Measurements from ENCODE around the gene ARHGEF2. TPM values are rescaled to one million over a fixed set of nuclear protein-coding genes. Genes with fewer than 3 reads are reported as not detected.

ARHGEF2 gene
- total and polyA plus RNA-seq, 2 donors (not counting 1 experiment from before 2014, with no cell fraction given) = 241 to 245 TPM

DNA sequence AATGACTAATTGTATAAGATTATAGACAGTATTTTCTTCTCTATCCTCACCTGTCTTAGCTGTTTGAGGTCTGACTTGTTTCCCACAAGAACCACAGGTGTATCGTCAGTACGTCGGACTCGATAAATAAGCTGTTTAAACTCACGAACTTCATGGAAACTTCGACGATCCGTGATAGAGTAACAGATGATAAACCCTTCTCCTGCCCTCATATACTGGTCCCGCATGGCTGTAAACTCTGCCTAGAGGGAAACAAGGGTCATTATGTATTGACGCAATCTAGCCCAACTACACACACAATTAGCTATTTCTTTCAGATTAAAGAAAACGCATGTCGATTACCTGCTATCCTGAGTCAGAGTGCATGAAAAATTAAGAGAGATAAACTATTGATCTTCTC is 74.1 kb downstream of the ARHGEF2 start:
- Mint-ChIP-seq H3K4me3 (no peak overlapping the region), H3K27ac (no peak overlapping the region), H3K4me1 (peaks cover under 1% of the 10 kb centered on the region), H3K9me3 (ENCODE audit: insufficient read depth) (no peaks in the 10 kb centered on the region), H3K27me3 (no peaks in the 10 kb centered on the region)
- Histone ChIP-seq H3K36me3 (replicated peaks in 1 of 2; ENCODE audit: control extremely low read depth in 1 of 2, control insufficient read depth in 1 of 2, extremely low read depth in 1 of 2, insufficient read depth in 2 of 2, low read length in 1 of 2) (peaks cover 4 to 74% of the 10 kb centered on the region in 2 experiments), H4K20me1 (ENCODE audit: control insufficient read depth, insufficient read depth, low read length, poor library complexity, severe bottlenecking) (no peaks in the 10 kb centered on the region), H3K9ac (ENCODE audit: low read length) (no peak overlapping the region), H3K79me2 (ENCODE audit: control insufficient read depth, insufficient read depth, low read length) (peaks cover 7% of the 10 kb centered on the region), H3K27me3 (replicated peaks in 1 of 4; ENCODE audit: control extremely low read depth in 1 of 4, control insufficient read depth in 3 of 4, insufficient read depth in 4 of 4, low read length in 3 of 4) (no peaks in the 10 kb centered on the region), H3K9me3 (ENCODE audit: control extremely low read depth in 1 of 3, control insufficient read depth in 2 of 3, insufficient read depth in 1 of 3, low read length in 2 of 3) (no peaks in the 10 kb centered on the region), H2AFZ (ENCODE audit: insufficient read depth, low read depth, low read length, poor library complexity, severe bottlenecking) (no peak overlapping the region), H3K4me1 (ENCODE audit: control insufficient read depth in 2 of 2, insufficient read depth in 2 of 2, low read length in 2 of 2) (no peaks in the 10 kb centered on the region), H3K4me2 (replicated peaks; ENCODE audit: low read depth, low read length, poor library complexity, severe bottlenecking) (no peak overlapping the region), H3K27ac (ENCODE audit: low read length in 2 of 2) (no peak overlapping the region), H3K4me3 (ENCODE audit: control extremely low read depth in 1 of 5, extremely low read depth in 1 of 5, insufficient read depth in 1 of 5, low read depth in 2 of 5, low read length in 4 of 5) (no peak overlapping the region)
- CTCF ChIA-PET = no interaction called here
- no peak for DNase-seq
- TF ChIP-seq EZH2 (IDR thresholded peaks at IDR 0.05; ENCODE audit: borderline replicate concordance, insufficient read depth, low read depth, low read length, poor library complexity, severe bottlenecking) = no peak
- TF ChIP-seq, protein P1, sequence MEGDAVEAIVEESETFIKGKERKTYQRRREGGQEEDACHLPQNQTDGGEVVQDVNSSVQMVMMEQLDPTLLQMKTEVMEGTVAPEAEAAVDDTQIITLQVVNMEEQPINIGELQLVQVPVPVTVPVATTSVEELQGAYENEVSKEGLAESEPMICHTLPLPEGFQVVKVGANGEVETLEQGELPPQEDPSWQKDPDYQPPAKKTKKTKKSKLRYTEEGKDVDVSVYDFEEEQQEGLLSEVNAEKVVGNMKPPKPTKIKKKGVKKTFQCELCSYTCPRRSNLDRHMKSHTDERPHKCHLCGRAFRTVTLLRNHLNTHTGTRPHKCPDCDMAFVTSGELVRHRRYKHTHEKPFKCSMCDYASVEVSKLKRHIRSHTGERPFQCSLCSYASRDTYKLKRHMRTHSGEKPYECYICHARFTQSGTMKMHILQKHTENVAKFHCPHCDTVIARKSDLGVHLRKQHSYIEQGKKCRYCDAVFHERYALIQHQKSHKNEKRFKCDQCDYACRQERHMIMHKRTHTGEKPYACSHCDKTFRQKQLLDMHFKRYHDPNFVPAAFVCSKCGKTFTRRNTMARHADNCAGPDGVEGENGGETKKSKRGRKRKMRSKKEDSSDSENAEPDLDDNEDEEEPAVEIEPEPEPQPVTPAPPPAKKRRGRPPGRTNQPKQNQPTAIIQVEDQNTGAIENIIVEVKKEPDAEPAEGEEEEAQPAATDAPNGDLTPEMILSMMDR (IDR thresholded peaks at IDR 0.05) = no peak
- no peak for ATAC-seq (ENCODE audit: low read depth)
- WGBS (ENCODE audit: insufficient coverage) = 100% methylated on average over 6 of the region's 12 CpGs
- intact Hi-C loops (cut with micrococcal nuclease) = no loop called here
- POLR2A ChIA-PET = no interaction called here

DNA sequence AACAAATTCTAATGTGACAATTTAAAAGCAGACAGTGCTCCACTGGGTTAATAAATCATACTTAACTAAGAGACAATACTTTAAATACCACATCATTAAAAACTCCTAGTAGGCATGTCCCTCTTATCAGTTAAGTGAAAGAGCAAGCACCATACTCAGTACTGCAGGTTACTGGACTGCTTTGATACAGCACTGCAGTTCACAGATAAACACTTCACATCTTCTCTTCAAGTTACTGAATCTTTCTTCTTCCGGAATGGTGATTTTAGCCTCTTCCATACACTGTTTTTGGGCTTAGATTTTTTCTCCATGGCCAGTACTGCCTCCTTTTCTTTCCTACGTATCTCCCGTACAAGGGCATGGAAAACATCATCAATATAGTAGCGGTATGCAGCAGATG is 78.2 kb downstream of the ARHGEF2 start:
- H3K27me3 Mint-ChIP-seq = no peaks in the 10 kb centered on the region
- Histone ChIP-seq H3K79me2 (ENCODE audit: control insufficient read depth, insufficient read depth, low read length) (no peaks in the 10 kb centered on the region), H3K4me3 (ENCODE audit: control extremely low read depth in 1 of 5, extremely low read depth in 1 of 5, insufficient read depth in 1 of 5, low read depth in 2 of 5, low read length in 4 of 5) (no peak overlapping the region), H3K27me3 (replicated peaks in 1 of 4; ENCODE audit: control extremely low read depth in 1 of 4, control insufficient read depth in 3 of 4, insufficient read depth in 4 of 4, low read length in 3 of 4) (no peaks in the 10 kb centered on the region), H4K20me1 (ENCODE audit: control insufficient read depth, insufficient read depth, low read length, poor library complexity, severe bottlenecking) (no peaks in the 10 kb centered on the region), H3K9me3 (ENCODE audit: control extremely low read depth in 1 of 3, control insufficient read depth in 2 of 3, insufficient read depth in 1 of 3, low read length in 2 of 3) (no peaks in the 10 kb centered on the region), H3K9ac (ENCODE audit: low read length) (no peak overlapping the region), H3K27ac (ENCODE audit: low read length in 2 of 2) (no peak overlapping the region), H3K36me3 (replicated peaks in 1 of 2; ENCODE audit: control extremely low read depth in 1 of 2, control insufficient read depth in 1 of 2, extremely low read depth in 1 of 2, insufficient read depth in 2 of 2, low read length in 1 of 2) (peaks cover 5 to 60% of the 10 kb centered on the region in 2 experiments), H3K4me1 (ENCODE audit: control insufficient read depth in 2 of 2, insufficient read depth in 2 of 2, low read length in 2 of 2) (no peaks in the 10 kb centered on the region), H2AFZ (ENCODE audit: insufficient read depth, low read depth, low read length, poor library complexity, severe bottlenecking) (no peak overlapping the region), H3K4me2 (replicated peaks; ENCODE audit: low read depth, low read length, poor library complexity, severe bottlenecking) (no peak overlapping the region)
- 100% methylated on average over 1 of the region's 4 CpGs for WGBS (ENCODE audit: insufficient coverage)
- intact Hi-C loops (cut with micrococcal nuclease) = no loop called here
- no peak overlapping the region for H3K27ac Mint-ChIP-seq
- H3K4me3 Mint-ChIP-seq = no peak overlapping the region
- ATAC-seq (ENCODE audit: low read depth) (no peak), DNase-seq (no peak)
- no peaks in the 10 kb centered on the region for H3K4me1 Mint-ChIP-seq
- no peaks in the 10 kb centered on the region for H3K9me3 Mint-ChIP-seq (ENCODE audit: insufficient read depth)
- POLR2A ChIA-PET = no interaction called here
- no peak for TF ChIP-seq EZH2 (IDR thresholded peaks at IDR 0.05; ENCODE audit: borderline replicate concordance, insufficient read depth, low read depth, low read length, poor library complexity, severe bottlenecking)
- TF ChIP-seq, protein P1 (IDR thresholded peaks at IDR 0.05) = no peak
- CTCF ChIA-PET = no interaction called here
